VCaP (cell line): Measurements from ENCODE around the gene GLIS1.

Experiments
- H3K27ac ChIP-seq: fragments of 450-650 bp; 2 replicates; pipeline ENCODE4 v1.5.1; 2017
- CTCF ChIP-seq: fragments of 450-650 bp; conservative IDR thresholded peaks from 2 replicates; pipeline ENCODE4 v1.5.1; 2017; ENCODE audit warnings: mild to moderate bottlenecking, moderate library complexity

Gene GLIS1

GRCh38 chr1:53625049-53625448 lies 113.9 kb downstream of the GLIS1 start:
- no peak for TF ChIP-seq CTCF
- no peak overlapping the region for H3K27ac ChIP-seq

- TF ChIP-seq CTCF: no peak
- H3K27ac ChIP-seq: no peak overlapping the region
Measured at GRCh38 chr1:53622531-53622930, 116.4 kb downstream of the GLIS1 start.

GRCh38 chr1:53621144-53621543 lies 117.8 kb downstream of the GLIS1 start:
- no peak for TF ChIP-seq CTCF
- H3K27ac ChIP-seq: no peak overlapping the region

- TF ChIP-seq CTCF: no peak
- no peak overlapping the region for H3K27ac ChIP-seq
Measured at GRCh38 chr1:53620061-53620855, 118.7 kb downstream of the GLIS1 start.

- H3K27ac ChIP-seq: no peak overlapping the region
- no peak for TF ChIP-seq CTCF
Measured at GRCh38 chr1:53619367-53620060, 119.5 kb downstream of the GLIS1 start.

GRCh38 chr1:53618500-53619366 lies 120.2 kb downstream of the GLIS1 start:
- TF ChIP-seq CTCF: no peak
- H3K27ac ChIP-seq: no peak overlapping the region
